Brain microvascular endothelial cell (primary cell): Measurements from ENCODE around the gene KCNJ5.

Source experiments
- DNase-seq: peaks from one replicate; pipeline ENCODE4 v3.0.0-alpha.2; 2020
- H3K27ac ChIP-seq: fragments of 250-450 bp; sonication (Bioruptor Pico); 2 replicates; pipeline ENCODE4 v1.5.1; 2020; ENCODE audit warnings: mild to moderate bottlenecking, moderate library complexity
- H3K27me3 ChIP-seq: fragments of 250-450 bp; sonication (Bioruptor Pico); replicated peaks from 2 replicates; pipeline ENCODE4 v1.5.1; 2020; ENCODE audit warnings: mild to moderate bottlenecking
- H3K36me3 ChIP-seq: fragments of 250-450 bp; sonication (Bioruptor Pico); replicated peaks from 2 replicates; pipeline ENCODE4 v1.5.1; 2020; ENCODE audit warnings: mild to moderate bottlenecking
- H3K4me3 ChIP-seq: 2 replicates; pipeline ENCODE4 v1.5.1; 2011; ENCODE audit warnings: low read depth, mild to moderate bottlenecking, control low read depth, low read length, moderate library complexity
- CTCF ChIP-seq: IDR thresholded peaks from 2 replicates; pipeline ENCODE4 v1.5.1; 2011; ENCODE audit warnings: low read depth, mild to moderate bottlenecking, moderate library complexity, low read length, control low read depth, inconsistent platforms; ENCODE audit errors: missing control alignments
- in situ Hi-C: cut with HindIII; loops from 2 replicates; pipeline ENCODE4 v1.10.0; 2017; ENCODE audit warnings: low sequenced_read_pairs, low pct_ligation_motif_present

Gene KCNJ5

GRCh38 chr11:128909438-128910125 is 18.4 kb downstream of the KCNJ5 start:
- TF ChIP-seq CTCF = no peak
- Histone ChIP-seq H3K27ac (no peak overlapping the region), H3K4me3 (no peak overlapping the region), H3K27me3 (no peaks in the 10 kb centered on the region), H3K36me3 (no peaks in the 10 kb centered on the region)
- DNase-seq = no peak
- in situ Hi-C loops = no loop called here

DNA sequence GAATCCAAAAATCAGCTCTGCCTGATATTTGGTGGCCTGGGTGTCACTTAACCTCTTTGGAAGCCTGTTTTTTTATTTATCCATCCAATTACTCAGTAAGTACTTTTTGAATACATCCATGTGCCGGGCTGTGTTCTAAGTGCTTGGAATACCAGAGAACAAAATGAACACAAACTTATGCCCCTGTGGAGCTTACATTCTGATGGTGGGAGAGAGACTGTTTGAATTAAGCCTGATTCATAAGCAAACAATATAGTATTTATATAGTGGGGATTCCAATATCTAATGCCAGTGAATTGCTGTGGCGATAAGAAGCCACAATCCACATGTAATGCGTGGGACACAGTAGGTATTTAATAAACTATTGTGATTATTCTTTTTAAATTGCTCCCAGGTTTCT is 19.4 kb downstream of the KCNJ5 start:
- Histone ChIP-seq H3K36me3 (no peaks in the 10 kb centered on the region), H3K27ac (no peak overlapping the region), H3K4me3 (no peak overlapping the region), H3K27me3 (no peaks in the 10 kb centered on the region)
- no peak for TF ChIP-seq CTCF
- in situ Hi-C loops = no loop called here
- DNase-seq = no peak

- Histone ChIP-seq H3K27ac (no peak overlapping the region), H3K4me3 (no peak overlapping the region), H3K27me3 (no peaks in the 10 kb centered on the region), H3K36me3 (no peaks in the 10 kb centered on the region)
- in situ Hi-C loops = no loop called here
- DNase-seq = no peak
- no peak for TF ChIP-seq CTCF
These were observed 20.1 kb downstream of the KCNJ5 start for GRCh38 chr11:128911239-128911638.

GRCh38 chr11:128911701-128912100 is 20.5 kb downstream of the KCNJ5 start:
- DNase-seq = no peak
- in situ Hi-C loops = no loop called here
- TF ChIP-seq CTCF = no peak
- H3K4me3 ChIP-seq = no peak overlapping the region
- no peak overlapping the region for H3K27ac ChIP-seq
- no peaks in the 10 kb centered on the region for H3K36me3 ChIP-seq
- no peaks in the 10 kb centered on the region for H3K27me3 ChIP-seq

GRCh38 chr11:128913806-128914205 is 22.6 kb downstream of the KCNJ5 start:
- Histone ChIP-seq H3K27ac (no peak overlapping the region), H3K36me3 (no peaks in the 10 kb centered on the region), H3K27me3 (no peaks in the 10 kb centered on the region), H3K4me3 (no peak overlapping the region)
- TF ChIP-seq CTCF = no peak
- DNase-seq = no peak
- in situ Hi-C loops = no loop called here
